Stimulated activated naive CD4-positive, alpha-beta T cell (primary cell): ENCODE measurements around the gene ARFRP1.

Experiments
- DNase-seq, 6 experiments: peaks; one replicate each; lab custom pipeline; 2025; lab: John Stamatoyannopoulos, UW

ARFRP1 gene

DNA sequence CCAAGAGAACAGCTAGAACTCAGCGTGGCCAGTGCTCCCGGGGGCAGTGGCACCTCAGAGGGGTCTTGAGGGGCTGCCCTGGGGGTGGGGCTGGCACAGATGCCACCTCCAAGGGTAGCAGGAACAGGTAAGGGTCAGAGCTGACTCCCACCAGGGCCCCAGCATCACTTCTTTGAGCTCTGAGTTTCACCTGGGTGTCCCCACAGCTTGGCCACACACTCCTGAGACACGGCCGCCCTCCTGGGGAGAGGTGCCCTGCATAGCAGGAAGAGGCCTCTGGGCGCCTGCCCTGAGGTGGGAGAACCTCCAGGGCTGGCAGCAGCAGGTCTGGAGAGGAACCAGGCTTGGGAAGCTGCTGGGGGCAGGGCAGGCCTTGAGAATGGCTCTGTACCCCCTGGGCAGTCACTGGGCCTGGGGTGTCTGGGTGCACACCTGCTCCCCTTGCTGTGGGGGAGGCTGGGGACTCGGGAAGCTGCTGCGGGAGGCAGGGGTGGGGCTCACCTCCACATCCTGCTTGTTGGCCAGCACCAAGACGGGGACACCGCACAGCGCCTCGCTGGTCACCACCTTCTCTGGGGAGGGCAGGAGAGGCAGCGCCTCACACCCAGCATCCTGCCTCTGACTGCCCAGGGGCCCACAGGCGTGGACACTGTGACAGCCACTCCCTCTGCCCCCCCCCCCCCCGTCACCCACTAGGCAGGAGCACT is 6.3 kb downstream of the ARFRP1 start:
- no peak for DNase-seq

- no peak for DNase-seq
Observed at GRCh38 chr20:63701051-63701328, 6.8 kb downstream of the ARFRP1 start.

GRCh38 chr20:63700199-63701050 is 7.4 kb downstream of the ARFRP1 start:
- DNase-seq, result no peak

- DNase-seq, result no peak
Observed at GRCh38 chr20:63699466-63700198, 8.1 kb downstream of the ARFRP1 start.

- no peak for DNase-seq
Observed at GRCh38 chr20:63698739-63699465, 8.9 kb downstream of the ARFRP1 start.

DNA sequence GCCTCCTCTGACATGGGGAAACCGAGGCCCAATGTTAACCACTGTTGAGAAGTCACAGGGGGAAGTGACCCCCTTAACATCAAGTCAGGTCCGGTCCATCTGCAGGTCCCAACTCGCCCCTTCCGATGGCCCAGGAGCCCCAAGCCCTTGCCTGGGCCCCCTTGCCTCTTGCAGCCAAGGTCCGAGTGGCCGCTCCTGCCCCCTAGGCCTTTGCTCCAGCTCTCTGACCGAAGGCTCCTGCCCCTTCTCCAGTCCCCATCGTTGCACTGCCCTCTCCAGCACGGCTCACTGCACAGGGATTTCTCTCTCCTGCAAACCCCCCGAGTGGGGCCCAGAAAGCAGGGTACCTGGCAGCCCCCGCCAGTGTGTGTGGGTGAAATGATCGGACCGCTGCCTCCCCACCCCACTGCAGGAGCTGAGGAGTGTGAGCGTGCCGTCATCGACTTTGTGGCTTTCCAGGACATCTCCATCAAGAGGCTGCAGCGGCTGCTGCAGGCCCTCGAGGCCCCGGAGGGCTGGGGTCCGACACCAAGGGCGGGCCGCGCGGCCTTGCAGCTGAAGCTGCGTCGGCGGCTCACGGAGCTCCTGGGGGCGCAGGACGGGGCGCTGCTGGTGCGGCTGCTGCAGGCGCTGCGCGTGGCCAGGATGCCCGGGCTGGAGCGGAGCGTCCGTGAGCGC is 9.8 kb downstream of the ARFRP1 start:
- no peak for DNase-seq

DNA sequence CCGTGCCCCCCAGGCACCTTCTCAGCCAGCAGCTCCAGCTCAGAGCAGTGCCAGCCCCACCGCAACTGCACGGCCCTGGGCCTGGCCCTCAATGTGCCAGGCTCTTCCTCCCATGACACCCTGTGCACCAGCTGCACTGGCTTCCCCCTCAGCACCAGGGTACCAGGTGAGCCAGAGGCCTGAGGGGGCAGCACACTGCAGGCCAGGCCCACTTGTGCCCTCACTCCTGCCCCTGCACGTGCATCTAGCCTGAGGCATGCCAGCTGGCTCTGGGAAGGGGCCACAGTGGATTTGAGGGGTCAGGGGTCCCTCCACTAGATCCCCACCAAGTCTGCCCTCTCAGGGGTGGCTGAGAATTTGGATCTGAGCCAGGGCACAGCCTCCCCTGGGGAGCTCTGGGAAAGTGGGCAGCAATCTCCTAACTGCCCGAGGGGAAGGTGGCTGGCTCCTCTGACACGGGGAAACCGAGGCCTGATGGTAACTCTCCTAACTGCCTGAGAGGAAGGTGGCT is 10.4 kb downstream of the ARFRP1 start:
- no peak for DNase-seq

GRCh38 chr20:63696628-63697356 is 11.0 kb downstream of the ARFRP1 start, which contains the start of gene TNFRSF6B:
TSS of gene TNFRSF6B (plus strand) at chr20:63696652. CDS start at chr20:63696768, 116 bp downstream.
- peak in 2 of 6 experiments; percentile 47 to 53 for DNase-seq

DNA sequence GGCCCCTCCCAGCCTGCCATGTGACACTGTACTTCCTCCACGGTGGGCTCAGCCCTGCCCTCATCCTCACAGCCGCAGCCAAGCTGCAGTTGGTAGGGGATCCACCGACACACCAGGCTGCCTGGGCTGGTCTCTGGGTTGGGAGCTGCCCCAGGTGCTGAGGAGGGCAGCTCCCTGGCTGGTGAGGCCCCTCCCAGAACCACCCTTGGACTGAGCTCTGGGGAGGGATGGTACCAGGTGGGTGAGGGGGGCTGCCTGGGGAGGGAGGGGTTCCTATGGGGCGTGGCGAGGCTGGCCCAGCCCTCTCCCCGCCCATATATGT is 11.5 kb downstream of the ARFRP1 start:
- DNase-seq, result peak in 4 of 6 experiments; percentile 12 to 43 (median 24)

- DNase-seq, result no peak
Observed at GRCh38 chr20:63695424-63696305, 12.1 kb downstream of the ARFRP1 start.

- DNase-seq, result no peak
Observed at GRCh38 chr20:63694584-63695423, 13.0 kb downstream of the ARFRP1 start.

DNA sequence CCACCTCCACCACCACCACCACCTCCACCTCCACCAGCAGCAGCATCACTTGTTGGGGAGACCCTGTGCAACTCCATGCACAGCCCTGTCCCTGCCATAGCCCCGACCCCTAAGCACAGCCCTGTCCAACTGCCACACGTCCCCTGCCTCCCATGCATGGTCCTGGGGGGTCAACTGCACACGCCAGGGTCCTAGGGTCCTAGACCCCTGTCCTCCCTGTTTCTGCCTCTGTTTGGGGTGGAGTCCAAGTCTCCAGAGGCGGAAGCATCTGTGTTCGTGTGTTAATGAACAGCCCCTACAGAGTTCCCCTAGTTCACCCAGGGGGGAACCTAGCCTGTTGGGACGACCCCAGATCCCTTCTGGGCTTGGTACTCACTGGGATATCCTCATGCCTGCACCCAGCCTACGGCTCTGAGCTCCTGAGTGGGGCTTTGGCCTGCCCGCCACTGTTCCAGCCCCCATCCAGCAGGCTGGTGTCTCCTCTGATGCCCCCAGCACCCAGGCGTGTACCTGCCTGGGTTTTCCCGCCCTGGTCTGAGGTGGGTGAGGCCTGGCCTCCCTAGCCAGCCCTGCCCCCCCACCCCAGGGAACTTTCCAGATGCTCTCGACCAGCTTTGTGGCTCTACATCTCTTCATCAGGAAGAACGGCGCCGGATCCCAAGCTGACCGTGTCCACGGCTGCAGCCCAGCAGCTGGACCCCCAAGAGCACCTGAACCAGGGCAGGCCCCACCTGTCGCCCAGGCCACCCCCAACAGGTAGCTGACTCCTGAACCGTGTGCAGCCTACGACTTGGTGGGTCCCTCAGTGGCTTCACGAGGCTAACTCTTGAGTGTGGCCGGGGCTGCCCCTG is 13.8 kb downstream of the ARFRP1 start:
- no peak for DNase-seq

DNA sequence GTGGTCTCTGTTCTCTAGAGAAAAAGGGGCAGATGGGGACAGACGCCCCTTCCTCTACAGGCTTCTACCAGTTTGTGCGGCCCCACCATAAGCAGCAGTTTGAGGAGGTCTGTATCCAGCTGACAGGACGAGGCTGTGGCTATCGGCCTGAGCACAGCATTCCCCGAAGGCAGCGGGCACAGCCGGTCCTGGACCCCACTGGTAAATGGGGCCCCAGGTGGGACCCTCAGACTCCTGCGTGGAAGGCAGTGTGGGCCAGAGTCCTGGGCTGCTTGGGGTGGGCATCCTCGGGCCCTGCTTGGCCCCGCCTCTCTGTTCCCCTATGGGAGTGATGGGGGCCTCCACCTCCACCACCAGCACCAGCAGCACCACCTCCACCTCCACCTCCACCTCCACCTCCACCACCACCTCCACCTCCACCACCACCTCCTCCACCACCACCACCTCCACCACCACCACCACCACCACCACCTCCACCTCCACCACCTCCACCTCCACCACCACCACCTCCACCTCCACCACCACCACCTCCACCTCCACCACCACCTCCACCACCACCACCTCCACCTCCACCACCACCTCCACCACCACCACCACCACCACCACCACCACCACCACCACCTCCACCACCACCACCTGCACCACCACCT is 14.6 kb downstream of the ARFRP1 start:
- peak in 1 of 6 experiments; percentile 9 for DNase-seq

DNA sequence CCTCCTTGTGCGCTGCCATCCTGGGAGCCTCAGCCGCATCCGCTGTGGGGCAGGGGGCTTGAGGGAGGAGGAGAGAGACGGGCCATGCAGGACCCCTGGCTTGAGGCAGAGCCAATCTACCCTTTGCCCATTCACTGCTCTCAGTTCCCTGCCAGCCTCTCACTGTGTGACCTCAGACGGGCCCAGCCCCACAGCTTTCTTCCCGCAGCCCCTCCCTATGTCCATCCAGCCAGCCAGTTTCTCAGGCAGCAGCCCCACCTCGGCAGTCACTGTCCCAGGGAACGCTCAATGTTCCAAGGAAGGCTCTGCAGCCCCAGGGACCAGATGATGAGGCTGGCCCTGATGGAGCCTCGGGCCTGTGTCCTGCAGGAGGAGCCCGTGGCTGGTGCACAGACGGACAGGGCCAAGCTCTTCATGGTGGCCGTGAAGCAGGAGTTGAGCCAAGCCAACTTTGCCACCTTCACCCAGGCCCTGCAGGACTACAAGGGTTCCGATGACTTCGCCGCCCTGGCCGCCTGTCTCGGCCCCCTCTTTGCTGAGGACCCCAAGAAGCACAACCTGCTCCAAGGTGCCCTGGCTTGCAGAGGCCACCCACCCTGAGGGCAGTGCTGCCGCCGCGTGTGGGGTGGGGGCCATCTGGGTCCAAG is 15.2 kb downstream of the ARFRP1 start:
- DNase-seq, result no peak

DNA sequence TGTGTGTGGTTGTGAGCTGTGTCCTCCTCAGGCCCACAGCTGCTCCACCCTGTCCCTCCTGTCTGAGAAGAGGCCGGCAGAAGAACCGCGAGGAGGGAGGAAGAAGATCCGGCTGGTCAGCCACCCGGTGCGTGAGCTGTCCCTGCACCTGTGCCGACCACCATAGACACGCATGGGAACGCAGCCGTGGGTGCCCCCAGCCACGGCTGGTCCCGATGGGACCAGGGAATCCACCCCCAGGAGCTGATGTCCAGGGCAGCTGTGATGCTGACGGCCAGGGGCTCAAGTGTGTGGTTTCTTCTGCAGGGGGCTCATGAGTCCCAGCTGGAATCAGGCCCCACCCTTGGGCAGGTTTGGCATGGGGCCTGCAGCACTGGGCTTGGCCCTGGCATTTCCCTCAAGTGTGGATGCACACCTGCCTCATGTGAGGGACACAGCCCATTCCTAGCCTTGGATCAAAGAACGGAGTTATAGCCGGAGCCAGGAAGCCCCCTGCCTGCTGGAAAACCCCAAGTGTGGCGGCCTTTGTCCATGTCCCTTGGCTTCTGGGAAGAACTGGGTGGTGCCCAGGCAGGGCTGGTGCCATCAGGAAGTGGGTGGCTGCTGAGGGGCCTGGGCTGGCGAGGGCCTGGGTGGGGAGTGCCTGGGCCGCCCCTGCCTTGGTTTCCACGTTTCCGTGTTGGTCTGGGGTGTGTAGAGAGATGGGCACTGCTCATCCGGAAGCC is 15.9 kb downstream of the ARFRP1 start:
- DNase-seq, result no peak
